Osteoblast (primary cell): ENCODE results near the gene P4HA2. TPM values are rescaled to one million over a fixed set of nuclear protein-coding genes. Genes with fewer than 3 reads are reported as not detected.

Experiments
- DNase-seq: peaks from one replicate; pipeline ENCODE4 v3.0.0; 2011; ENCODE audit warnings: low spot score, mixed read lengths; ENCODE audit not compliant: insufficient read length; ENCODE audit errors: missing footprints
- H2AFZ ChIP-seq: 2 replicates; pipeline ENCODE4 v1.6.0; 2011; ENCODE audit warnings: mild to moderate bottlenecking, low read length
- H3K27ac ChIP-seq: 2 replicates; pipeline ENCODE4 v1.5.1; 2011; ENCODE audit warnings: mild to moderate bottlenecking, low read depth, low read length, moderate library complexity
- H3K27me3 ChIP-seq: 2 replicates; pipeline ENCODE4 v1.6.0; 2012; ENCODE audit warnings: mild to moderate bottlenecking, control low read depth, inconsistent platforms, low read length, moderate library complexity; ENCODE audit not compliant: insufficient read depth
- H3K36me3 ChIP-seq: 2 replicates; pipeline ENCODE4 v1.5.1; 2011; ENCODE audit warnings: mild to moderate bottlenecking, low read length, control low read depth, moderate library complexity; ENCODE audit not compliant: insufficient read depth
- H3K4me1 ChIP-seq: 2 replicates; pipeline ENCODE4 v1.5.1; 2011; ENCODE audit warnings: mild to moderate bottlenecking, low read length, control low read depth, moderate library complexity; ENCODE audit not compliant: insufficient read depth
- H3K4me2 ChIP-seq: 2 replicates; pipeline ENCODE4 v1.6.0; 2011; ENCODE audit warnings: mild to moderate bottlenecking, low read length; ENCODE audit not compliant: insufficient read depth
- H3K4me3 ChIP-seq: fragments of 200-600 bp; sonication (generic); 3 replicates; pipeline ENCODE4 v1.5.1; 2012; ENCODE audit warnings: mild to moderate bottlenecking, low read length, inconsistent platforms; ENCODE audit not compliant: insufficient read depth
- H3K79me2 ChIP-seq: 2 replicates; pipeline ENCODE4 v1.6.0; 2012; ENCODE audit warnings: mild to moderate bottlenecking, low read length, control low read depth, inconsistent platforms; ENCODE audit not compliant: insufficient read depth
- H3K9me3 ChIP-seq: 2 replicates; pipeline ENCODE4 v1.5.1; 2011; ENCODE audit warnings: low read depth, low read length, control low read depth
- H4K20me1 ChIP-seq: 2 replicates; pipeline ENCODE4 v1.6.0; 2012; ENCODE audit warnings: mild to moderate bottlenecking, low read length, control low read depth; ENCODE audit not compliant: insufficient read depth
- CTCF ChIP-seq: IDR thresholded peaks from 2 replicates; pipeline ENCODE4 v1.5.1; 2011; ENCODE audit warnings: mild to moderate bottlenecking, low read depth, low read length, moderate library complexity; ENCODE audit errors: extremely low read depth
- total RNA-seq: library from RNA; depleted of rRNA; stranded (reverse); fragments of >200 nt; gene quantifications from 2 replicates; pipeline ENCODE4 v1.2.3, GENCODE V29; 2012

Gene P4HA2
- total RNA-seq, 1 donor: 186 TPM

GRCh38 chr5:132234684-132235062 lies 7.0 kb upstream of the P4HA2 start:
- no peak overlapping the region for H3K27ac ChIP-seq
- H3K27me3 ChIP-seq: no peaks in the 10 kb centered on the region
- H3K79me2 ChIP-seq: no peaks in the 10 kb centered on the region
- no peak for DNase-seq
- H4K20me1 ChIP-seq: no peaks in the 10 kb centered on the region
- H3K4me2 ChIP-seq: no peak overlapping the region
- H3K9me3 ChIP-seq: no peaks in the 10 kb centered on the region
- H3K4me1 ChIP-seq: peaks cover 12% of the 10 kb centered on the region
- no peak overlapping the region for H3K4me3 ChIP-seq
- no peak overlapping the region for H2AFZ ChIP-seq
- H3K36me3 ChIP-seq: no peaks in the 10 kb centered on the region
- TF ChIP-seq CTCF: no peak

GRCh38 chr5:132233811-132234683 lies 6.4 kb upstream of the P4HA2 start:
- Histone ChIP-seq H3K79me2 (no peaks in the 10 kb centered on the region), H3K27ac (no peak overlapping the region), H3K4me3 (no peak overlapping the region), H2AFZ (no peak overlapping the region), H3K27me3 (no peaks in the 10 kb centered on the region), H3K4me2 (no peak overlapping the region), H3K36me3 (no peaks in the 10 kb centered on the region), H4K20me1 (no peaks in the 10 kb centered on the region), H3K4me1 (peaks cover 12% of the 10 kb centered on the region), H3K9me3 (no peaks in the 10 kb centered on the region)
- TF ChIP-seq CTCF: no peak
- DNase-seq: no peak

- Histone ChIP-seq H2AFZ (no peak overlapping the region), H4K20me1 (no peaks in the 10 kb centered on the region), H3K36me3 (no peaks in the 10 kb centered on the region), H3K27me3 (no peaks in the 10 kb centered on the region), H3K4me2 (no peak overlapping the region), H3K27ac (no peak overlapping the region), H3K4me1 (peaks cover 11% of the 10 kb centered on the region), H3K9me3 (no peaks in the 10 kb centered on the region), H3K4me3 (no peak overlapping the region), H3K79me2 (no peaks in the 10 kb centered on the region)
- DNase-seq: no peak
- TF ChIP-seq CTCF: no peak
Measured at GRCh38 chr5:132233081-132233480, 5.4 kb upstream of the P4HA2 start.

GRCh38 chr5:132232465-132232864 lies 4.8 kb upstream of the P4HA2 start:
- no peak overlapping the region for H3K4me3 ChIP-seq
- DNase-seq: no peak
- H3K4me2 ChIP-seq: no peak overlapping the region
- no peak for TF ChIP-seq CTCF
- H3K79me2 ChIP-seq: no peaks in the 10 kb centered on the region
- no peak overlapping the region for H3K27ac ChIP-seq
- no peaks in the 10 kb centered on the region for H4K20me1 ChIP-seq
- H3K4me1 ChIP-seq: peaks cover 5% of the 10 kb centered on the region
- H3K36me3 ChIP-seq: no peaks in the 10 kb centered on the region
- no peak overlapping the region for H2AFZ ChIP-seq
- no peaks in the 10 kb centered on the region for H3K27me3 ChIP-seq
- H3K9me3 ChIP-seq: no peaks in the 10 kb centered on the region
